ENCODE data around the gene INSIG1.

DNA sequence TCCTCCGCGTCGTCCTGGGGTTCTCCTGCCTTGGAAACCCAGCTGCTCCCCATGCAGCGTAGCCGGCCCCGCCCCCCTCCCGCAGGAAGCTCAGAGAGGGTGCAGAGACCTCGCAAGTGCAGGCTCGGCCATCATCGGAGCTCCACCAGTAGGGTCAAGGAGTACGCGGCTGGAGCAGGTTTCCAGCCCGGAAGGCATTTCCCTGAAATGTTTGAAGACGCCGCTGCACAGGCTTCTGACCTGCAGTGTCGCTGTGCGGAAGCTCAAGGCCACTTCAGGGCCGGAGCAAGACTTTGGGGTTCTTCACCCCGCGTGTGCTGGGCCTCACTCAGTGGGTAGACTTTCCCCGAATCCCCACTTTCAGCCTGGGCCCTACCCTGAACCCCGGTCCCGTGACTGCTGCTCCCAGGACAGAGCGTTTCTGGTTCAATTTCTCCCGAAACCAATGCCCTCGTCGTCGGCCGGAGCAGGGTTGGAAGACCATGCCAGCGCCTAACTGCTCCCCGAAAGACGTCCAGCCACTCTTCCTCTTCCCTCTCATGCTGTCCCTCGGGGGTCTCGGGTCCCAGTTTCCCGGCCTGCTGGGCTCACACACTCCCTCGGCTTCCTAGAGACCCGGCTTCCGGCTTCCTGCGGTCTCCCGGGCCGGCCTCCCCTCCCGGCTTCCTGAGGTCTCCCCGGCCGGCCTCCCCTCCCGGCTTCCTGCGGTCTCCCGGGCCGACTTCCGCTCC is 52.1 kb downstream of the INSIG1 start:
- TF ChIP-seq RELA (CRISPR knock-in tag; IDR thresholded peaks at IDR 0.05; ENCODE audit: borderline replicate concordance): no peak
- TF ChIP-seq GABPB1 (CRISPR knock-in tag; IDR thresholded peaks at IDR 0.05): no peak
- TF ChIP-seq, protein P1, sequence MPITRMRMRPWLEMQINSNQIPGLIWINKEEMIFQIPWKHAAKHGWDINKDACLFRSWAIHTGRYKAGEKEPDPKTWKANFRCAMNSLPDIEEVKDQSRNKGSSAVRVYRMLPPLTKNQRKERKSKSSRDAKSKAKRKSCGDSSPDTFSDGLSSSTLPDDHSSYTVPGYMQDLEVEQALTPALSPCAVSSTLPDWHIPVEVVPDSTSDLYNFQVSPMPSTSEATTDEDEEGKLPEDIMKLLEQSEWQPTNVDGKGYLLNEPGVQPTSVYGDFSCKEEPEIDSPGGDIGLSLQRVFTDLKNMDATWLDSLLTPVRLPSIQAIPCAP (CRISPR knock-in tag; IDR thresholded peaks at IDR 0.05): no peak

Measured in WTC11 (cell line).